Brain microvascular endothelial cell (primary cell): Measurements from ENCODE around the gene SELP.
"Not testable (repeated sequence)": the region's sequence is repeated elsewhere in the genome, so short reads cannot be mapped to it uniquely, and the experiment has no call there.

ENCODE experiments used
- DNase-seq: peaks from one replicate; pipeline ENCODE4 v3.0.0-alpha.2; 2020
- H3K27ac ChIP-seq: fragments of 250-450 bp; sonication (Bioruptor Pico); 2 replicates; pipeline ENCODE4 v1.5.1; 2020; ENCODE audit warnings: mild to moderate bottlenecking, moderate library complexity
- H3K27me3 ChIP-seq: fragments of 250-450 bp; sonication (Bioruptor Pico); replicated peaks from 2 replicates; pipeline ENCODE4 v1.5.1; 2020; ENCODE audit warnings: mild to moderate bottlenecking
- H3K36me3 ChIP-seq: fragments of 250-450 bp; sonication (Bioruptor Pico); replicated peaks from 2 replicates; pipeline ENCODE4 v1.5.1; 2020; ENCODE audit warnings: mild to moderate bottlenecking
- H3K4me3 ChIP-seq: 2 replicates; pipeline ENCODE4 v1.5.1; 2011; ENCODE audit warnings: low read depth, mild to moderate bottlenecking, control low read depth, low read length, moderate library complexity
- CTCF ChIP-seq: IDR thresholded peaks from 2 replicates; pipeline ENCODE4 v1.5.1; 2011; ENCODE audit warnings: low read depth, mild to moderate bottlenecking, moderate library complexity, low read length, control low read depth, inconsistent platforms; ENCODE audit errors: missing control alignments
- in situ Hi-C: cut with HindIII; loops from 2 replicates; pipeline ENCODE4 v1.10.0; 2017; ENCODE audit warnings: low sequenced_read_pairs, low pct_ligation_motif_present

SELP gene

DNA sequence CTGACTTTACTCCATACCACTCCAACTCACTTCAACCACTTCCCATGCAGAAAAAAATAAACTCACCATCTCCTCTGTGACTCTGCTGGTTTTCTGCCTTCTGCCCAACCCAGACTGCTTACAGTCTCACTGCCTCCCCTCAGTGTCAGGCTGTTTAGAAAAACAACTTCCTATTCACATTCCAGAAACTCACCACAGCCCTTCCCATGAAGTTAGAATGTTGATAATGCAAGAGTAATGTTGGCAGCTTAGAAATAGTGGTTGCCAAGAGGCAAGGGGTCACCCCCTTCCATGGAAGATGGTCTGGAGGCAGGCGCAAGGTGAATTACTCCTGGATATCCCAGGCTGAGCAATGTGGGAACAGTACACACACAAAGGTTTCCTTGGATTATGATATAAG, at the start of gene SELP:
Gene SELP (minus strand): TSS at position 119 of the 400 bp plus-strand sequence. CDS start 50 bp downstream, at position 69.
- no peaks in the 10 kb centered on the region for H3K36me3 ChIP-seq
- in situ Hi-C loops: no loop called here
- no peak within 1 kb of the TSS for H3K27ac ChIP-seq
- H3K4me3 ChIP-seq: no peak within 1 kb of the TSS
- no peaks in the 10 kb centered on the region for H3K27me3 ChIP-seq
- no peak for DNase-seq
- TF ChIP-seq CTCF: no peak

GRCh38 chr1:169679692-169680091, 49.8 kb upstream of the SELP start:
- in situ Hi-C loops: no loop called here
- DNase-seq: no peak
- Histone ChIP-seq H3K27ac (no peak overlapping the region), H3K27me3 (peaks cover 4% of the 10 kb centered on the region), H3K36me3 (no peaks in the 10 kb centered on the region), H3K4me3 (no peak overlapping the region)
- no peak for TF ChIP-seq CTCF

DNA sequence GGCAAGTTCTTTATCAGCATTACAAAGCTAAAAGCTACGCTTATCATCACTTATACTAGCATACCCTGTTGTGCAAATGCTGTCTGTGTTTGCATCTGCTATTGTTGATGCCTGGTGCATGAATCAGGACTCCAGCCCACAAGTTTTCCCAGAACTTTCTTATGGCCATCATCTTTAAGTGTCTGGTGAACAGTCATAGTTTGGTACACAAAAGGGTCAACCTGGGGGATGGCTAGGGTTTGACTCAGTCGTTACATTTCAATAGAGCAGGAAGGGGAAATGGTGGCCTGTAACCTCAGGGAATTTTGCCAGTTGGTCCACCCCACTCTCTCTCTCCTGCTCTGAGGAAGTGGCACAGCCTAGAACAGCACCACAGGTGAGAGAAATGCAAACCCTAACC, 46.1 kb upstream of the SELP start:
- Histone ChIP-seq H3K27me3 (peaks cover 3% of the 10 kb centered on the region), H3K4me3 (no peak overlapping the region), H3K27ac (no peak overlapping the region), H3K36me3 (no peaks in the 10 kb centered on the region)
- TF ChIP-seq CTCF: no peak
- peak; percentile 86 for DNase-seq
- in situ Hi-C loops: no loop called here

DNA sequence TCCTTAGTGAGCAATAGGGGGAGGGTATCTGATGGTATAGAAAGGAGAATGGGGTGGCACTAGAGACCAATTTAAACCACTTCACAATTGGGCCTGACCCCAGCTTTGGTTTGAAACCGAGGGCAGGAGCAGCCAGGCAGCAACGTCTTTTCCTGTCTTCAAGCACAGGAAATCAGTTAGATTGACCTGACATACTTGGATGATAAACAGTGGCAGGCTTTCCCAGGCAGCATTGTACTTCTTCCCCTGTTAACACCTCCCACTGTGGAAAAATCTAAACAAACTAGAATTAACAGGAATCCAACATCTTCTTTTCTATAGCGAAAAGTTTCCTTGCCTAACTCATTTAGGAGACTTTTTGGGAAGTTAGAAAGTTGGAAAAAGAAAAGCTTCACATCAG, 40.9 kb upstream of the SELP start:
- no peaks in the 10 kb centered on the region for H3K27me3 ChIP-seq
- H3K4me3 ChIP-seq: no peak overlapping the region
- no peak overlapping the region for H3K27ac ChIP-seq
- in situ Hi-C loops: no loop called here
- TF ChIP-seq CTCF: no peak
- DNase-seq: no peak
- H3K36me3 ChIP-seq: no peaks in the 10 kb centered on the region

DNA sequence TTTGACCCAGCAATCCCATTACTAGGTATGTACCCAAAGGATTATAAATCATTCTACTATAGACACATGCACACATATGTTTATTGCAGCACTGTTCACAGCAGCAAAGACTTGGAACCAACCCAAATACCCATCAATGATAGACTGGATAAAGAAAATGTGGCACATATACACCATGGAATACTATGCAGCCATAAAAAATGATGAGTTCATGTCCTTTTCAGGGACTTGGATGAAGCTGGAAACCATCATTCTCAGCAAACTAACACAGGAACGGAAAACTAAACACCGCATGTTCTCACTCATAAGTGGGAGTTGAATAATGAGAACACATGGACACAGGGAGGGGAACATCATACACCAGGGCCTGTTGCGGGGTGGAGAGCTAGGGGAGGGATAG, 40.3 kb upstream of the SELP start:
- H3K4me3 ChIP-seq, H3K36me3 ChIP-seq, H3K27me3 ChIP-seq, DNase-seq, in situ Hi-C loops, H3K27ac ChIP-seq: not testable (repeated sequence)

GRCh38 chr1:169667699-169668596, 38.0 kb upstream of the SELP start:
- in situ Hi-C loops, DNase-seq, H3K36me3 ChIP-seq, H3K27ac ChIP-seq, H3K4me3 ChIP-seq, H3K27me3 ChIP-seq: not testable (repeated sequence)

DNA sequence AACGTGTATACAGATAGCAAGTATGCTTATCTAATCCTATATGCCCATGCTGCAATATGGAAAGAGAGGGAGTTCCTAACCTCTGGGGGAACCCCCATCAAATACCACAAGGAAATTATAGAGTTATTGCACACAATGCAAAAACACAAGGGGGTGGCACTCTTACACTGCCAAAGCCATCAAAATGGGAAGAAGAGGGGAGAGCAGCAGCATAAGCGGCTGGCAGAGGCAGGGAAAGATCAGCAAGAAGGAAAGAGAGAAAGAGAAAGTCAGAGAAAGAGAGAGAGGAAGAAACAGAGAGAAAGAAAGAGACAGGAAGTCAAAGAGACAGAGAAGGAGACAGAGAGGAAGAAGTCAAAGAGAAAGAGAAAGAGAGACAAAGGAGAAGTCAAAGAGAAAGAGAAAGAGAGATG, 37.3 kb upstream of the SELP start:
- in situ Hi-C loops, H3K27me3 ChIP-seq, DNase-seq, H3K4me3 ChIP-seq, H3K27ac ChIP-seq, H3K36me3 ChIP-seq: not testable (repeated sequence)

GRCh38 chr1:169662680-169663079, 32.8 kb upstream of the SELP start:
- H3K4me3 ChIP-seq, H3K27me3 ChIP-seq, H3K36me3 ChIP-seq, H3K27ac ChIP-seq, in situ Hi-C loops, DNase-seq: not testable (repeated sequence)

DNA sequence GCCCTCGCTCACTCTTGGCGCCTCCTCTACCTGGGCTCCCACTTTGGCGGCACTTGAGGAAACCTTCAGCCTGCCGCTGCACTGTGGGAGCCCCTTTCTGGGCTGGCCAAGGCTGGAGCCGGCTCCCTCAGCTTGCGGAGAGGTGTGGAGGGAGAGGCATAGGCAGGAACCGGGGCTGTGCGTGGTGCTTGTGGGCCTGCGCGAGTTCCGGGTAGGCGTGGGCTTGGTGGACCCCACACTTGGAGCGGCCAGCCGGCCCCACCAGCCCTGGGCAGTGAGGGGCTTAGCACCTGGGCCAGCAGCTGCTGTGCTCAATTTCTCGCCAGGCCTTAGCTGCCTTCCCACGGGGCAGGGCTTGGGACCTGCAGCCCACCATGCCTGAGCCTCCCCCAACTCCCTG, 31.1 kb upstream of the SELP start:
- H3K27ac ChIP-seq, H3K4me3 ChIP-seq, H3K27me3 ChIP-seq, H3K36me3 ChIP-seq, in situ Hi-C loops, DNase-seq: not testable (repeated sequence)

GRCh38 chr1:169658777-169659176, 28.9 kb upstream of the SELP start:
- H3K4me3 ChIP-seq, H3K27ac ChIP-seq, H3K36me3 ChIP-seq, in situ Hi-C loops, DNase-seq, H3K27me3 ChIP-seq: not testable (repeated sequence)
